Endothelial cell of umbilical vein (primary cell): ENCODE data around the gene HAUS7. TPM values are rescaled to one million over a fixed set of nuclear protein-coding genes. Genes with fewer than 3 reads are reported as not detected.

ENCODE experiments used
- BruUV-seq: library from RNA; stranded (reverse); fragments of 400-500 nt; replicated peaks from 2 replicates; lab custom pipeline; 2021; lab: Mats Ljungman, UMichigan
- CTCF ChIA-PET: fragments of 300-600, 350-600 bp; sonication (Branson Sonifier 250); formaldehyde crosslinking; loops from one replicate; lab custom pipeline; 2021; ENCODE audit warnings: antibody characterized with exemption, inconsistent platforms; lab: Charles Lee
- POLR2A ChIA-PET: fragments of 300-600, 350-600 bp; sonication (Branson Sonifier 250); formaldehyde crosslinking; loops from one replicate; lab custom pipeline; 2021; ENCODE audit warnings: antibody characterized with exemption, inconsistent platforms; lab: Charles Lee
- DNase-seq: peaks from one replicate; pipeline ENCODE4 v3.0.0-alpha.2; 2011; ENCODE audit warnings: low read depth, low spot score
- FAIRE-seq: peaks from 2 replicates; lab custom pipeline; 2011; peaks lifted over from hg19 to GRCh38; lab: Jason Lieb, UNC
- H2AFZ ChIP-seq: 2 replicates; pipeline ENCODE4 v1.6.0; 2012; ENCODE audit warnings: low read depth, low read length, control low read depth, inconsistent platforms
- H3K27ac ChIP-seq: 2 replicates; pipeline ENCODE4 v1.5.1; 2011; ENCODE audit warnings: low read depth, mild to moderate bottlenecking, control low read depth, low read length, moderate library complexity; ENCODE audit not compliant: insufficient read depth
- H3K27me3 ChIP-seq, 2 experiments: 2 replicates each; pipeline versions ENCODE4 v1.6.0 to v1.6.1; 2011; ENCODE audit warnings: low read length in 2 of 2, mixed read lengths in 1 of 2; ENCODE audit not compliant: control insufficient read depth in 2 of 2, insufficient read depth in 2 of 2
- H3K36me3 ChIP-seq, 2 experiments: 2 replicates in 1 of 2; 3 replicates in 1 of 2; pipeline ENCODE4 v1.5.1; 2011; ENCODE audit warnings: low read length in 2 of 2, mild to moderate bottlenecking in 1 of 2, moderate library complexity in 1 of 2; ENCODE audit not compliant: control insufficient read depth in 2 of 2, insufficient read depth in 2 of 2; ENCODE audit errors: extremely low read depth in 1 of 2
- H3K4me1 ChIP-seq: 3 replicates; pipeline ENCODE4 v1.5.1; 2011; ENCODE audit warnings: mild to moderate bottlenecking, low read length; ENCODE audit not compliant: control insufficient read depth, insufficient read depth; ENCODE audit errors: extremely low read depth
- H3K4me2 ChIP-seq: 2 replicates; pipeline ENCODE4 v1.6.1; 2011; ENCODE audit warnings: low read length, control low read depth, mixed read lengths; ENCODE audit not compliant: insufficient read depth
- H3K4me3 ChIP-seq, 3 experiments: fragments of 200-600 bp in 1 of 3; sonication (generic), shearing (Covaris generic) in 1 of 3; replicated peaks in 1 of 3; 2 replicates each; pipeline ENCODE4 v1.5.1; 2011 to 2016; ENCODE audit warnings: control low read depth in 3 of 3, low read length in 3 of 3, mild to moderate bottlenecking in 2 of 3, inconsistent platforms in 1 of 3, low read depth in 1 of 3, moderate library complexity in 1 of 3; ENCODE audit not compliant: insufficient read depth in 1 of 3
- H3K79me2 ChIP-seq: 2 replicates; pipeline ENCODE4 v1.6.0; 2012; ENCODE audit warnings: low read length, inconsistent platforms; ENCODE audit not compliant: control insufficient read depth, insufficient read depth
- H3K9ac ChIP-seq: replicated peaks from 2 replicates; pipeline ENCODE3; 2011; ENCODE audit warnings: low read length, control low read depth; ENCODE audit not compliant: insufficient read depth; ENCODE audit errors: extremely low read depth
- H3K9me1 ChIP-seq: replicated peaks from 3 replicates; pipeline ENCODE4 v1.6.0; 2011; ENCODE audit warnings: mild to moderate bottlenecking, low read length; ENCODE audit not compliant: control insufficient read depth, insufficient read depth; ENCODE audit errors: extremely low read depth
- H3K9me3 ChIP-seq: replicated peaks from 2 replicates; pipeline ENCODE4 v1.5.1; 2012; ENCODE audit warnings: low read length, inconsistent platforms; ENCODE audit not compliant: control insufficient read depth, insufficient read depth
- H4K20me1 ChIP-seq: replicated peaks from 2 replicates; pipeline ENCODE3; 2011; ENCODE audit warnings: mild to moderate bottlenecking, low read length; ENCODE audit not compliant: control insufficient read depth, insufficient read depth; ENCODE audit errors: extremely low read depth
- CTCF ChIP-seq, 2 donors: IDR thresholded peaks; 1 replicate in 1 of 2; 2 replicates in 1 of 2; pipeline ENCODE4 v1.5.1; 2011; ENCODE audit warnings: low read length in 2 of 2, mild to moderate bottlenecking in 2 of 2, moderate library complexity in 2 of 2, control low read depth in 1 of 2, inconsistent platforms in 1 of 2, low read depth in 1 of 2; ENCODE audit not compliant: insufficient read depth in 1 of 2; ENCODE audit errors: extremely low read depth in 1 of 2
- EZH2 ChIP-seq: IDR thresholded peaks from 2 replicates; pipeline ENCODE4 v1.6.1; 2012; ENCODE audit warnings: borderline replicate concordance, low read depth, mild to moderate bottlenecking, moderate library complexity, low read length, inconsistent platforms; ENCODE audit not compliant: severe bottlenecking
- FOS ChIP-seq: IDR thresholded peaks from 2 replicates; pipeline ENCODE4 v1.6.1; 2011; ENCODE audit warnings: mild to moderate bottlenecking, low read length, moderate library complexity, borderline replicate concordance; ENCODE audit not compliant: insufficient read depth
- GATA2 ChIP-seq: IDR thresholded peaks from 2 replicates; pipeline ENCODE4 v1.7.0; 2011; ENCODE audit warnings: low read depth, mild to moderate bottlenecking, moderate library complexity, mixed read lengths, low read length; ENCODE audit not compliant: insufficient read length, insufficient read depth
- JUN ChIP-seq: IDR thresholded peaks from 2 replicates; pipeline ENCODE4 v1.6.1; 2011; ENCODE audit warnings: borderline replicate concordance, low read depth; ENCODE audit not compliant: insufficient read length, insufficient read depth
- MAX ChIP-seq: IDR thresholded peaks from 2 replicates; pipeline ENCODE4 v1.6.1; 2011; ENCODE audit not compliant: insufficient read depth, insufficient read length
- MYC ChIP-seq: IDR thresholded peaks from one replicate; pipeline ENCODE4 v1.6.1; 2011; ENCODE audit warnings: mild to moderate bottlenecking, low read depth, low read length
- POLR2A ChIP-seq: IDR thresholded peaks from 2 replicates; pipeline ENCODE4 v1.6.1; 2012; ENCODE audit warnings: low read depth, mild to moderate bottlenecking, control low read depth, low read length
- POLR2AphosphoS5 ChIP-seq: IDR thresholded peaks from 2 replicates; pipeline ENCODE4 v1.6.1; 2012; ENCODE audit warnings: low read depth, mild to moderate bottlenecking, control low read depth, low read length, moderate library complexity; ENCODE audit not compliant: insufficient read depth
- dilution Hi-C: fragments of 300-500 bp; cut with MboI; formaldehyde crosslinking; loops from one replicate; pipeline ENCODE4 v1.15.0; 2019; ENCODE audit warnings: low sequenced_read_pairs; ENCODE audit not compliant: extremely low pct_ligation_motif_present
- intact Hi-C: fragments of 100-400 bp; cut with micrococcal nuclease; formaldehyde crosslinking; loops from one replicate; pipeline ENCODE4 v1.10.0; 2022
- polyA plus RNA-seq, 4 experiments: library from polyadenylated mRNA; depleted of rRNA in 3 of 4; stranded (reverse) in 3 of 4; unstranded in 1 of 4; fragments of >200 nt; gene quantifications; 2 replicates each; pipeline versions ENCODE4 v1.2.1 to v1.2.3, GENCODE V29; 2011 to 2012; ENCODE audit warnings: missing spikeins in 1 of 4
- total RNA-seq: library from RNA; stranded (reverse); gene quantifications from 2 replicates; pipeline ENCODE4 v1.2.3, GENCODE V29; 2021

Gene HAUS7
- total and polyA plus RNA-seq, 2 donors (not counting 3 experiments of a cell fraction or from before 2014, with no cell fraction given), result 31.0 to 46.4 TPM

GRCh38 chrX:153519569-153520286 lies 49.4 kb upstream of the HAUS7 start:
- Histone ChIP-seq H3K79me2 (no peaks in the 10 kb centered on the region), H3K9ac (no peak overlapping the region), H3K9me3 (no peaks in the 10 kb centered on the region), H3K4me2 (no peak overlapping the region), H3K9me1 (no peaks in the 10 kb centered on the region), H3K4me1 (no peaks in the 10 kb centered on the region), H3K36me3 (no peaks in the 10 kb centered on the region), H2AFZ (no peak overlapping the region), H3K27ac (no peak overlapping the region), H4K20me1 (no peaks in the 10 kb centered on the region), H3K27me3 (peaks cover 19 to 29% of the 10 kb centered on the region in 2 experiments), H3K4me3 (no peak overlapping the region)
- FAIRE-seq (no peak), DNase-seq (no peak)
- POLR2A ChIA-PET, result no interaction called here
- dilution Hi-C loops, result no loop called here
- CTCF ChIA-PET, result interaction anchor here (1.0 kb wide), 1 partner anchor 20 kb away, joined by 4 read pairs; no protein-coding TSS in a partner anchor
- TF ChIP-seq MYC (no peak), JUN (no peak), POLR2A (no peak), EZH2 (no peak), CTCF (IDR thresholded peaks at IDR 0.05; ENCODE audit: extremely low read depth in 1 of 2, insufficient read depth in 1 of 2, low read depth in 1 of 2, low read length in 2 of 2) (no peak), MAX (no peak), POLR2AphosphoS5 (no peak), FOS (no peak), GATA2 (no peak)
- intact Hi-C loops, result no loop called here
- no TSS peak for BruUV-seq
